GM18507 (cell line): Measurements from ENCODE around the gene PRKCE.

ENCODE experiments used
- DNase-seq: peaks from one replicate; pipeline ENCODE4 v3.0.0; 2011; ENCODE audit warnings: low read depth; ENCODE audit not compliant: insufficient read length; ENCODE audit errors: extremely low spot score
- FAIRE-seq: peaks from 2 replicates; lab custom pipeline; 2011; peaks lifted over from hg19 to GRCh38; lab: Jason Lieb, UNC

Gene PRKCE

GRCh38 chr2:45954233-45954850, 302.9 kb downstream of the PRKCE start:
- FAIRE-seq = no peak
- DNase-seq = no peak

- no peak for FAIRE-seq
- DNase-seq = no peak
Observed at GRCh38 chr2:45957533-45958227, 306.2 kb downstream of the PRKCE start.

GRCh38 chr2:45960057-45960863, 308.8 kb downstream of the PRKCE start:
- FAIRE-seq = no peak
- no peak for DNase-seq

GRCh38 chr2:45962177-45962921, 310.9 kb downstream of the PRKCE start:
- no peak for FAIRE-seq
- no peak for DNase-seq

- FAIRE-seq = no peak
- no peak for DNase-seq
Observed at GRCh38 chr2:45963816-45964215, 312.3 kb downstream of the PRKCE start.

- no peak for FAIRE-seq
- no peak for DNase-seq
Observed at GRCh38 chr2:45964223-45964841, 312.9 kb downstream of the PRKCE start.

GRCh38 chr2:45964906-45965305, 313.4 kb downstream of the PRKCE start:
- FAIRE-seq = no peak

GRCh38 chr2:45965871-45966498, 314.5 kb downstream of the PRKCE start:
- DNase-seq (no peak), FAIRE-seq (no peak)

More at GRCh38 chr2:45964906-45965305, 313.4 kb downstream of the PRKCE start:
- no peak for DNase-seq

- DNase-seq = no peak
- no peak for FAIRE-seq
Observed at GRCh38 chr2:45968946-45969584, 317.6 kb downstream of the PRKCE start.

GRCh38 chr2:45973426-45973825, 322.0 kb downstream of the PRKCE start:
- FAIRE-seq = no peak
- DNase-seq = no peak

- FAIRE-seq = peak; percentile 83
- peak; percentile 25 for DNase-seq
Observed at GRCh38 chr2:45974056-45974455, 322.6 kb downstream of the PRKCE start.

GRCh38 chr2:45974762-45975408, 323.4 kb downstream of the PRKCE start:
- DNase-seq = peak; percentile 28
- FAIRE-seq = peak; percentile 78

- FAIRE-seq (no peak), DNase-seq (no peak)
Observed at GRCh38 chr2:45975752-45976517, 324.5 kb downstream of the PRKCE start.

- DNase-seq (no peak), FAIRE-seq (no peak)
Observed at GRCh38 chr2:45978302-45978859, 326.9 kb downstream of the PRKCE start.

- DNase-seq (no peak), FAIRE-seq (no peak)
Observed at GRCh38 chr2:45979065-45979464, 327.6 kb downstream of the PRKCE start.

- FAIRE-seq (no peak), DNase-seq (no peak)
Observed at GRCh38 chr2:45980161-45980865, 328.8 kb downstream of the PRKCE start.
